GM06990 (cell line): ENCODE results near the gene ZNF148.

Experiments
- DNase-seq: peaks from one replicate; pipeline ENCODE4 v3.0.0-alpha.2; 2011; ENCODE audit not compliant: insufficient read length; ENCODE audit errors: extremely low read depth
- H3K27me3 ChIP-seq: replicated peaks from 2 replicates; pipeline ENCODE4 v1.6.0; 2011; ENCODE audit warnings: low read length; ENCODE audit not compliant: control insufficient read depth, insufficient read depth
- H3K36me3 ChIP-seq: 2 replicates; pipeline ENCODE4 v1.5.1; 2011; ENCODE audit warnings: low read length; ENCODE audit not compliant: control insufficient read depth, insufficient read depth
- H3K4me3 ChIP-seq: replicated peaks from 2 replicates; pipeline ENCODE4 v1.5.1; 2011; ENCODE audit warnings: low read depth, mild to moderate bottlenecking, control low read depth, low read length
- CTCF ChIP-seq: IDR thresholded peaks from 2 replicates; pipeline ENCODE4 v1.5.1; 2011; ENCODE audit warnings: low read length, control low read depth, mild to moderate bottlenecking, inconsistent platforms; ENCODE audit not compliant: insufficient read depth, poor library complexity, severe bottlenecking

Gene ZNF148

GRCh38 chr3:125188955-125189354 is 186.2 kb downstream of the ZNF148 start:
- DNase-seq = no peak

GRCh38 chr3:125187599-125187910 is 187.6 kb downstream of the ZNF148 start:
- no peak for TF ChIP-seq CTCF
- DNase-seq = no peak
- H3K27me3 ChIP-seq = no peaks in the 10 kb centered on the region
- H3K4me3 ChIP-seq = no peak overlapping the region
- no peaks in the 10 kb centered on the region for H3K36me3 ChIP-seq

More at GRCh38 chr3:125188955-125189354, 186.2 kb downstream of the ZNF148 start:
- H3K4me3 ChIP-seq = no peak overlapping the region
- no peaks in the 10 kb centered on the region for H3K27me3 ChIP-seq
- no peaks in the 10 kb centered on the region for H3K36me3 ChIP-seq
- no peak for TF ChIP-seq CTCF

- Histone ChIP-seq H3K27me3 (no peaks in the 10 kb centered on the region), H3K36me3 (no peaks in the 10 kb centered on the region), H3K4me3 (no peak overlapping the region)
- DNase-seq = no peak
- TF ChIP-seq CTCF = no peak
Observed at GRCh38 chr3:125186800-125187598, 188.1 kb downstream of the ZNF148 start.

GRCh38 chr3:125186261-125186787 is 188.8 kb downstream of the ZNF148 start:
- Histone ChIP-seq H3K4me3 (no peak overlapping the region), H3K36me3 (no peaks in the 10 kb centered on the region), H3K27me3 (no peaks in the 10 kb centered on the region)
- no peak for DNase-seq
- TF ChIP-seq CTCF = no peak

GRCh38 chr3:125185805-125186204 is 189.3 kb downstream of the ZNF148 start:
- Histone ChIP-seq H3K36me3 (no peaks in the 10 kb centered on the region), H3K4me3 (no peak overlapping the region), H3K27me3 (no peaks in the 10 kb centered on the region)
- TF ChIP-seq CTCF = no peak
- DNase-seq = no peak
